ENCODE results near the gene SATB1.

SATB1 gene

GRCh38 chr3:18423401-18424212 lies 1.5 kb downstream of the SATB1 start (continued):
- TF ChIP-seq, protein P1, sequence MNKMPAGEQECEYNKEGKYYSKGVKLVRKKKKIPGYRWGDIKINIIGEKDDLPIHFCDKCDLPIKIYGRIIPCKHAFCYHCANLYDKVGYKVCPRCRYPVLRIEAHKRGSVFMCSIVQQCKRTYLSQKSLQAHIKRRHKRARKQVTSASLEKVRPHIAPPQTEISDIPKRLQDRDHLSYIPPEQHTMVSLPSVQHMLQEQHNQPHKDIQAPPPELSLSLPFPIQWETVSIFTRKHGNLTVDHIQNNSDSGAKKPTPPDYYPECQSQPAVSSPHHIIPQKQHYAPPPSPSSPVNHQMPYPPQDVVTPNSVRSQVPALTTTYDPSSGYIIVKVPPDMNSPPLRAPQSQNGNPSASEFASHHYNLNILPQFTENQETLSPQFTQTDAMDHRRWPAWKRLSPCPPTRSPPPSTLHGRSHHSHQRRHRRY (tag by site-specific recombination; IDR thresholded peaks at IDR 0.05) = no peak
- TF ChIP-seq ZNF791 (tag by site-specific recombination; IDR thresholded peaks at IDR 0.05) (no peak), ZNF391 (tag by site-specific recombination; IDR thresholded peaks at IDR 0.05; ENCODE audit: borderline replicate concordance, low read depth) (no peak), ZNF549 (tag by site-specific recombination; IDR thresholded peaks at IDR 0.05) (no peak), ZNF350 (tag by site-specific recombination; IDR thresholded peaks at IDR 0.05) (no peak), PATZ1 (tag by site-specific recombination; IDR thresholded peaks at IDR 0.05) (no peak; the same call in 1 of the 2 replicates), YY1 (tag by site-specific recombination; IDR thresholded peaks at IDR 0.05) (no peak), ZNF24 (tag by site-specific recombination; IDR thresholded peaks at IDR 0.05) (no peak), ZNF704 (tag by site-specific recombination; IDR thresholded peaks at IDR 0.05) (no peak), ZNF341 (tag by site-specific recombination; IDR thresholded peaks at IDR 0.05; ENCODE audit: low read depth) (no peak), ZNF280D (tag by site-specific recombination; IDR thresholded peaks at IDR 0.05) (no peak), ZNF133 (tag by site-specific recombination; IDR thresholded peaks at IDR 0.05) (no peak), ZNF311 (tag by site-specific recombination; IDR thresholded peaks at IDR 0.05; ENCODE audit: borderline replicate concordance) (no peak), ZNF621 (tag by site-specific recombination; IDR thresholded peaks at IDR 0.05) (no peak), PRDM2 (tag by site-specific recombination; IDR thresholded peaks at IDR 0.05; ENCODE audit: borderline replicate concordance) (no peak), OVOL3 (tag by site-specific recombination; IDR thresholded peaks at IDR 0.05) (no peak), ZSCAN23 (tag by site-specific recombination; IDR thresholded peaks at IDR 0.05) (no peak), ZNF513 (tag by site-specific recombination; IDR thresholded peaks at IDR 0.05) (peak; percentile 4; the same call in 1 of the 2 replicates), TRIM28 (IDR thresholded peaks at IDR 0.05; ENCODE audit: borderline replicate concordance, low read length) (no peak), KLF9 (tag by site-specific recombination; IDR thresholded peaks at IDR 0.05; ENCODE audit: low read depth) (no peak), ZNF292 (tag by site-specific recombination; IDR thresholded peaks at IDR 0.05; ENCODE audit: borderline replicate concordance, low read depth) (no peak)
- TF ChIP-seq, protein P2, sequence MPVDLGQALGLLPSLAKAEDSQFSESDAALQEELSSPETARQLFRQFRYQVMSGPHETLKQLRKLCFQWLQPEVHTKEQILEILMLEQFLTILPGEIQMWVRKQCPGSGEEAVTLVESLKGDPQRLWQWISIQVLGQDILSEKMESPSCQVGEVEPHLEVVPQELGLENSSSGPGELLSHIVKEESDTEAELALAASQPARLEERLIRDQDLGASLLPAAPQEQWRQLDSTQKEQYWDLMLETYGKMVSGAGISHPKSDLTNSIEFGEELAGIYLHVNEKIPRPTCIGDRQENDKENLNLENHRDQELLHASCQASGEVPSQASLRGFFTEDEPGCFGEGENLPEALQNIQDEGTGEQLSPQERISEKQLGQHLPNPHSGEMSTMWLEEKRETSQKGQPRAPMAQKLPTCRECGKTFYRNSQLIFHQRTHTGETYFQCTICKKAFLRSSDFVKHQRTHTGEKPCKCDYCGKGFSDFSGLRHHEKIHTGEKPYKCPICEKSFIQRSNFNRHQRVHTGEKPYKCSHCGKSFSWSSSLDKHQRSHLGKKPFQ (tag by site-specific recombination; IDR thresholded peaks at IDR 0.05) = no peak
